OCI-LY3 (cell line): ENCODE data around the gene CLPTM1.
A peak's percentile ranks its signal among the peaks of the same experiment; 100 is the strongest.
"Not testable (repeated sequence)": the region's sequence is repeated elsewhere in the genome, so short reads cannot be mapped to it uniquely, and the experiment has no call there.

Experiments
- H2AFZ ChIP-seq: fragments of 200-600, 300-600 bp; shearing (Covaris generic); 2 replicates; pipeline ENCODE4 v1.6.0; 2014; ENCODE audit warnings: antibody characterized with exemption, low read depth, low read length
- H3K27ac ChIP-seq: fragments of 200-600, 300-600 bp; sonication (generic); 2 replicates; pipeline ENCODE4 v1.5.1; 2014; ENCODE audit warnings: mild to moderate bottlenecking, low read length, moderate library complexity, mixed read lengths
- H3K27me3 ChIP-seq: fragments of 200-600, 300-600 bp; sonication (generic); 2 replicates; pipeline ENCODE4 v1.6.1; 2014; ENCODE audit warnings: low read depth, low read length, mixed read lengths
- H3K36me3 ChIP-seq: fragments of 200-600, 300-600 bp; sonication (generic); replicated peaks from 2 replicates; pipeline ENCODE3; 2014; ENCODE audit warnings: low read depth, low read length, mixed read lengths
- H3K4me1 ChIP-seq: fragments of 300-600, 200-600 bp; sonication (generic); 2 replicates; pipeline ENCODE4 v1.6.1; 2014; ENCODE audit warnings: low read length, mixed read lengths
- H3K4me2 ChIP-seq: fragments of 200-600, 300-600 bp; sonication (generic); 2 replicates; pipeline ENCODE4 v1.6.1; 2014; ENCODE audit warnings: low read length, mixed read lengths
- H3K4me3 ChIP-seq: fragments of 300-600, 200-600 bp; sonication (generic); 2 replicates; pipeline ENCODE4 v1.5.1; 2014; ENCODE audit warnings: antibody characterized with exemption, mild to moderate bottlenecking, low read length, moderate library complexity
- H3K79me2 ChIP-seq: fragments of 300-600, 200-600 bp; shearing (Covaris generic); 2 replicates; pipeline ENCODE4 v1.6.1; 2014; ENCODE audit warnings: mild to moderate bottlenecking, low read length, mixed read lengths
- H3K9ac ChIP-seq: fragments of 300-600, 200-600 bp; shearing (Covaris generic); 2 replicates; pipeline ENCODE4 v1.6.0; 2014; ENCODE audit warnings: mild to moderate bottlenecking, low read length, moderate library complexity
- H3K9me3 ChIP-seq: fragments of 200-600, 300-600 bp; shearing (Covaris generic); 2 replicates; pipeline ENCODE4 v1.6.1; 2014; ENCODE audit warnings: low read length, mixed read lengths; ENCODE audit not compliant: insufficient read depth
- H4K20me1 ChIP-seq: fragments of 200-600, 300-600 bp; sonication (generic); 2 replicates; pipeline ENCODE4 v1.6.1; 2016; ENCODE audit warnings: low read length, mixed read lengths; ENCODE audit not compliant: insufficient read depth
- EZH2phosphoT487 ChIP-seq: fragments of 200-600 bp; shearing (Covaris generic); IDR thresholded peaks from 2 replicates; pipeline ENCODE4 v1.6.1; 2018; ENCODE audit warnings: antibody characterized with exemption, mixed run types, low read depth
- TF ChIP-seq, protein P1 (sequence below): fragments of 200-600, 300-600 bp; sonication (generic); IDR thresholded peaks from 2 replicates; pipeline ENCODE4 v1.5.1; 2014; ENCODE audit warnings: antibody characterized with exemption, low read length, low read depth

Gene CLPTM1

DNA sequence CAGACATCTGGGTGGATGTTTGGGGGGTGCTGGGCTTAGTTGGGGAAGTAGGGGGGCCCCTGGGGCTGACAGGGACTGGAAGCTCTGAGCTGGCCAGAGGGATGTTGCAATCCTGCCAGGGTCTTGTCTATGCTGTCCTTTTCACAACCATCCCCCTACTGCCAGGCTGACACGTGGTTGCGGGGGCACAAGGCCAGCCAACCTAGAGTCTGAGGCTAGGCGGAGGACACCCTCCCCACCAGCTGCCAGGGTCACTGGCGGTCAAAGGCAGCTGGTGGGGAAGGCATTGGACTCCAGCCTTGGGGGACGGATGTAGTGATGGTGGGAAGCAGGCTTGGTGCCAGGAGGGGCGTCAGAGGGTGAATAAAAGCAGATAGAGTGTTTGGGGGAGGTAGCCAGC, 42.3 kb upstream of the CLPTM1 start:
- Histone ChIP-seq H3K36me3 (no peaks in the 10 kb centered on the region), H3K4me1 (peaks cover 21% of the 10 kb centered on the region), H3K79me2 (no peaks in the 10 kb centered on the region), H3K27me3 (peaks cover 2% of the 10 kb centered on the region; the same call in 1 of the 2 replicates), H2AFZ (no peak overlapping the region), H3K9ac (no peak overlapping the region), H3K4me2 (no peak overlapping the region), H3K4me3 (no peak overlapping the region), H3K27ac (no peak overlapping the region), H3K9me3 (no peaks in the 10 kb centered on the region), H4K20me1 (no peaks in the 10 kb centered on the region)
- TF ChIP-seq, protein P1, sequence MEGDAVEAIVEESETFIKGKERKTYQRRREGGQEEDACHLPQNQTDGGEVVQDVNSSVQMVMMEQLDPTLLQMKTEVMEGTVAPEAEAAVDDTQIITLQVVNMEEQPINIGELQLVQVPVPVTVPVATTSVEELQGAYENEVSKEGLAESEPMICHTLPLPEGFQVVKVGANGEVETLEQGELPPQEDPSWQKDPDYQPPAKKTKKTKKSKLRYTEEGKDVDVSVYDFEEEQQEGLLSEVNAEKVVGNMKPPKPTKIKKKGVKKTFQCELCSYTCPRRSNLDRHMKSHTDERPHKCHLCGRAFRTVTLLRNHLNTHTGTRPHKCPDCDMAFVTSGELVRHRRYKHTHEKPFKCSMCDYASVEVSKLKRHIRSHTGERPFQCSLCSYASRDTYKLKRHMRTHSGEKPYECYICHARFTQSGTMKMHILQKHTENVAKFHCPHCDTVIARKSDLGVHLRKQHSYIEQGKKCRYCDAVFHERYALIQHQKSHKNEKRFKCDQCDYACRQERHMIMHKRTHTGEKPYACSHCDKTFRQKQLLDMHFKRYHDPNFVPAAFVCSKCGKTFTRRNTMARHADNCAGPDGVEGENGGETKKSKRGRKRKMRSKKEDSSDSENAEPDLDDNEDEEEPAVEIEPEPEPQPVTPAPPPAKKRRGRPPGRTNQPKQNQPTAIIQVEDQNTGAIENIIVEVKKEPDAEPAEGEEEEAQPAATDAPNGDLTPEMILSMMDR: no peak
- no peak for TF ChIP-seq EZH2phosphoT487

DNA sequence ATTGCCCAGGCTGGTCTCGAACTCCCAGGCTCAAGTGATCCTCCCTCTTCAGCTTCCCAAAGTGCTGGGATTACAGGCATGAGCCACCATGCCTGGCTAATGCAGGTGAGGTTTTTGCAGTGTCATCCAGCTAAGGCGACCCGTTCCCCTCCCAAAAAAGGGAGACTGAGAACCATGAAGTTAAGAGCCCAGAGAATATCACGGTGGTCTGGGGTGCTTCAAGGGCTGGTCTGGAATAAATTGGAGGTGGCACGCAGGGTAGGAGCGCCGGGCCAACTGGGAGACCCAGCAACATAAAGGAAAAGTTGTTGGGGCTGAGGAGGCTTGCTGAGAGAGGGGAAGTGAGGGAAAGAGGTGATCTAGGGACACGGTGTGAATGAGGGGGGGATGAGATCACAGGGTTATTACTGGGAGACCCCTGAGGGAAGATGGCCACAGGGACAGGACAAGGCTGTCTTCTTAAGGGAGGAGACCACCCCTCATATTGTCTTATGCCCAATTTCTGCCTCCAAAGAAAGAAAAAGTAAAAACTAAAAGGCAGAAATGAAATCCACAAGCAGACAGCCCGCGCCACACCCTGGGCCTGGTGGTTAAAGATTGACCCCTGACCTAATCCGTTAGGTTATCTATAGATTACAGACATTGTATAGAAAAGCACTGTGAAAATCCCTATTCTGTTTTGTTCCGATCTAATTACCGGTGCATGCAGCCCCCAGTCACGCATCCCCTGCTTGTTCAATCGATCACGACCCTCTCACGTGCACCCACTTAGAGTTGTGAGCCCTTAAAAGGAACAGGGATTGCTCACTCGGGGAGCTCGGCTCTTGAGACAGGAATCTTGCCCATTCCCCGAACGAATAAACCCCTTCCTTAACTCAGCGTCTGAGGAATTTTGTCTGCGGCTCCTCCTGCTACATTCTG, 41.4 kb upstream of the CLPTM1 start:
- H3K9me3 ChIP-seq, H3K79me2 ChIP-seq, H3K27me3 ChIP-seq, H2AFZ ChIP-seq, H3K27ac ChIP-seq, H4K20me1 ChIP-seq, H3K36me3 ChIP-seq: not testable (repeated sequence)
- peak overlapping the region; percentile 81 for H3K9ac ChIP-seq
- H3K4me3 ChIP-seq: peak overlapping the region; percentile 74
- peak overlapping the region; percentile 85 for H3K4me2 ChIP-seq
- peaks cover 21% of the 10 kb centered on the region for H3K4me1 ChIP-seq

DNA sequence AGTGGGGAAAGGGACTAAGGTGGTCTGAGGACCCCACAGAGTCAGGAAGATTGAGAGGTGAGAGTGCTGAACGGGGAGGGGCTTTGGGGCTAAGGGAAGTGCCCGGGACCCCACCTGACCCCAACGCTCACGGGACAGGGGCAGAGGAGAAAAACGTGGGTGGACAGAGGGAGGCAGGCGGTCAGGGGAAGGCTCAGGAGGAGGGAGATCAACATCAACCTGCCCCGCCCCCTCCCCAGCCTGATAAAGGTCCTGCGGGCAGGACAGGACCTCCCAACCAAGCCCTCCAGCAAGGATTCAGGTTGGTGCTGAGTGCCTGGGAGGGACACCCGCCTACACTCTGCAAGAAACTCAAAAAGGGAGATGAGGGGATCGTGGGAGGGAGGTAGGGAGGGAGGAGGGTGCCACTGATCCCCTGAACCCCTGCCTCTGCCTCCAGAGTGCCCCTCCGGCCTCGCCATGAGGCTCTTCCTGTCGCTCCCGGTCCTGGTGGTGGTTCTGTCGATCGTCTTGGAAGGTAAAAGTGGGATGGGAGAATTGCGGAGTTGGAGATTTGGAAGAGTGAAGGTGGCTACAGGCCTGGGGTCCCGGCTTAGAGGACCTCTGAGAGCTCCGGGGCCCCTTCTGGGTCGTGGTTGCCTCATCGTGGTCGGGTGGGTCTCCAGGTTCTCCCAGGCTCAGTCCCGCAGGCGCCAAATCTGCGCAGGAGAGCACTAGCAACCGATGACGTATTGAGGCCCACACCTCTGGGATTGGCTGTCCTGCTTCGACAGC, 40.6 kb upstream of the CLPTM1 start, which contains the start of gene APOC1:
Gene APOC1 (plus strand): TSS at position 176 of the 774 bp plus-strand sequence. CDS start 284 bp downstream, at position 460.
- H3K4me2 ChIP-seq: peak within 1 kb of the TSS; percentile 85
- peak within 1 kb of the TSS; percentile 81 for H3K9ac ChIP-seq
- peak within 1 kb of the TSS; percentile 74 for H3K4me3 ChIP-seq
- not testable (repeated sequence) for H3K36me3 ChIP-seq, H3K79me2 ChIP-seq, H3K9me3 ChIP-seq, H4K20me1 ChIP-seq, H3K27me3 ChIP-seq
- peak within 1 kb of the TSS; percentile 89 for H2AFZ ChIP-seq
- H3K27ac ChIP-seq: peak within 1 kb of the TSS; percentile 48
- peaks cover 21% of the 10 kb centered on the region for H3K4me1 ChIP-seq

DNA sequence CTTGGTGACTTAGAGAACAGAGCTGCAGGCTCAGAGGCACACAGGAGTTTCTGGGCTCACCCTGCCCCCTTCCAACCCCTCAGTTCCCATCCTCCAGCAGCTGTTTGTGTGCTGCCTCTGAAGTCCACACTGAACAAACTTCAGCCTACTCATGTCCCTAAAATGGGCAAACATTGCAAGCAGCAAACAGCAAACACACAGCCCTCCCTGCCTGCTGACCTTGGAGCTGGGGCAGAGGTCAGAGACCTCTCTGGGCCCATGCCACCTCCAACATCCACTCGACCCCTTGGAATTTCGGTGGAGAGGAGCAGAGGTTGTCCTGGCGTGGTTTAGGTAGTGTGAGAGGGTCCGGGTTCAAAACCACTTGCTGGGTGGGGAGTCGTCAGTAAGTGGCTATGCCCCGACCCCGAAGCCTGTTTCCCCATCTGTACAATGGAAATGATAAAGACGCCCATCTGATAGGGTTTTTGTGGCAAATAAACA, 30.9 kb upstream of the CLPTM1 start:
- no peak overlapping the region for H3K9ac ChIP-seq
- no peaks in the 10 kb centered on the region for H4K20me1 ChIP-seq
- no peak overlapping the region for H3K27ac ChIP-seq
- no peaks in the 10 kb centered on the region for H3K4me1 ChIP-seq
- H3K27me3 ChIP-seq: peaks cover 22% of the 10 kb centered on the region
- H3K4me3 ChIP-seq: no peak overlapping the region
- no peak overlapping the region for H2AFZ ChIP-seq
- no peak for TF ChIP-seq EZH2phosphoT487
- TF ChIP-seq, protein P1: no peak
- no peak overlapping the region for H3K4me2 ChIP-seq
- no peaks in the 10 kb centered on the region for H3K36me3 ChIP-seq
- no peaks in the 10 kb centered on the region for H3K79me2 ChIP-seq
- H3K9me3 ChIP-seq: no peaks in the 10 kb centered on the region
